ENCODE results near the gene MUS81. TPM values are rescaled to one million over a fixed set of nuclear protein-coding genes. Genes with fewer than 3 reads are reported as not detected.

Gene MUS81
- total RNA-seq, 2 experiments from 2014 or later: 82.0 to 82.9 TPM

DNA sequence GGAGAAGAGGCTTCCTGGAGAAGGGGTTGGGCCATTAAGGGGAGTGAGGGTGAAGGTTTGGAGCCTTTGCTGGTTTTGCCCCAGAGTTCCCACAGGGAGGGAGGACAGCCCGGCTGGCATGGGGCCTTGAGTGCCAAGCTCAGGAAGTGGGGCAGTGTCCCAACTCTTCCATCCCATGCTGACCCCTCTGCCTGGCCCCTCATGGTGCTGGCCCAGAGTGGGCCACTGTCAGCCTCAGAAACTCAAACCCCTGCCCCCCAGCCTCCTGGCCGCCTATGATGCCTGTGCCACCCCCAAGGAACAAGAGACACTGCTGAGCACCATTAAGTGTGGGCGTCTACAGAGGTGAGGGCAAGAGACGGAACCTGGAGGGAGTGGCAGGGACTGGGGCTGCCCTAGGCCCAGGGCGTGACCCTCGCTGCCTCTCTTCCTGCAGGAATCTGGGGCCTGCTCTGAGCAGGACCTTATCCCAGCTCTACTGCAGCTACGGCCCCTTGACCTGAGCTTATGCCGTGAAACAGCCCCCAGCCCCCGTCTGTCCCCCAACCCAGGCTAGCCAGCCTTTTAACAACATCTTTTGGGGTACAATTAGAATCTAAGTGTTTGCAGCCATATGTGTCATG, 5.4 kb downstream of the MUS81 start:
- ChIA-PET POLR2A (interaction anchor here (0.7 to 2.2 kb wide), 2 partner anchors 19 to 25 kb away, joined by 4 to 7 read pairs; partner anchors contain the start of gene CCDC85B), CTCF (interaction anchor here (1.4 to 3.2 kb wide), 3 partner anchors 19 to 86 kb away, joined by 4 to 11 read pairs (median 5); partner anchors contain the start of gene FIBP)

DNA sequence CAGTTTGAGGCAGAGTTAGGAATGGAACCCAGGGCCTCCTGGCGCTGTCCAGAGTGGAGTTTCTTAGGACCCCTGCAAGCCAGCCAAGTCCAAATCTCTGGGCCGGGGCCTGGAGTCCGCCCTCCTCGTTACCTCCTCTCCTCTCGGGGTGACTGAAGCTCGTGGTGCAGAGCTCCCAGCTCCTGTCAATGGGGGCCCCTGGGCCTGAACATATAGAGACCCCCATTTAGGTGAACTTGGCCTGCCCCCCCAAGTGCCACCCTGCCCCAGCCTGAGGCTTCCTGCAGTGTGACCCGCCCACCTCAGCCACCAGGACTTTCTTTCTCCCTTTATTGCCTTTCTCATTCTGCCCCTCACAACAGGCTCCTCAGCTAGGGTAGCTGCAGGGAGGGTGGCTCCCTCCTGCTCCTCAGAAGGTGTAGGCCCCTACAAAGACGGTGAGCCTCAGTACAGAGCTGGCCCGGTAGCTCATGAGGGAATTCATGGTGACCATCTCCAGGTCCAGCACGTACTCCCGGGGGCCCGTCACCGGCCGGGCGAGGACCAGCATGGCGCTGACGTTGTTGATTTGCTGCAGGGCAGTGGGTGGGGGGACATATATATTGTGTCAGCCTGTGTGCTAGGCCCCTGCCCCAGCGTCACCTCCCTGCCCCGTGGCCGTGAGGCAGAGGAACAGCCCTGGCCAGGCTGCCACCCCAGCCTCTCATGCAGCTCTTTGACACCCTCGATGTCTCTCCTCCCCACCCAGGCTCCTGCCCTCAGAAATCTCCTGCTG, 6.5 kb downstream of the MUS81 start:
- CTCF ChIA-PET: interaction anchor here (1.4 to 3.2 kb wide), 3 partner anchors 18 to 87 kb away, joined by 4 to 11 read pairs (median 5); partner anchors contain the start of gene FIBP
- POLR2A ChIA-PET: interaction anchor here (0.7 to 2.2 kb wide), 2 partner anchors 18 to 24 kb away, joined by 4 to 7 read pairs; partner anchors contain the start of gene CCDC85B

DNA sequence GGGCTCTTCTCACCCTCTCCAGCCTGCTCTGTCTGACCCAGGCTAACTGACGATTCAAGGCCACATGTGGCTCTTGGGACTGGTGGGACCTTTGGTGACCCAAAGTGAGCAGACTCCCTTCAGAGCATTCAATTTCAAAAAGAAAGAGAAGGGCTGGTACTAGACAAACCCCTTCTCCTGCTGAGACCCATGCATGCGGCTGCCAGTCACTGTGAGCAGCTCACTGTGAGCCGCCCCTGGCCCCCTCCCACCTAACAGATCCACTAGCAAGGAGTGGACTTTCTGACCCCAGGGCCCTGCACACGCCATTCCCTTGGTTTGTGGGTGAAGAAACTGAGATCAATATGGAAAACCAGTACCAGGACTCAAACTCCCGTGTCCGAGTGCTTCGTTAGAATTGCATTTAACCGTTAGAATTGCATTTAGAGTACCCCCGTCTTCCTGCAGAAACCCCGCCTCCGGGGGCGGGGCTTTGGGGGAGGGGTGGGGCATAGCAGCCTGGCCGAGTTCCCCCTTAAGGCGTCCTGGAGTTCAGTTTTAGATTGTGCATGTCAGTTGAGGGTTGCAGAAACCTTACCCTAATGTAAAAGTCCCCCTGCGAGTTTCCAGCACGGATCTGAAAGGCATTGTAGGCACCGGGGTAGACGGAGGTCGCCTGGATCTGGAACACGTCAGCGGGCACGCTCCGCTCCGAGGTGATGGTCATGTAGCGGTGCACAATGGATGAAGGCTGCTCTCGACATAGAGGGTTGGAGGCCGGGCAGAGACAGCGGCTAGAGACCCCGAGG, 7.2 kb downstream of the MUS81 start:
- POLR2A ChIA-PET: interaction anchor here (0.6 to 2.9 kb wide), 3 partner anchors 7 to 301 kb away, joined by 5 to 18 read pairs (median 7); partner anchors contain the start of gene MUS81
- CTCF ChIA-PET: interaction anchor here (1.4 to 5.2 kb wide), 4 partner anchors 17 to 88 kb away, joined by 4 to 39 read pairs (median 6); partner anchors contain the start of genes CCDC85B and FIBP

DNA sequence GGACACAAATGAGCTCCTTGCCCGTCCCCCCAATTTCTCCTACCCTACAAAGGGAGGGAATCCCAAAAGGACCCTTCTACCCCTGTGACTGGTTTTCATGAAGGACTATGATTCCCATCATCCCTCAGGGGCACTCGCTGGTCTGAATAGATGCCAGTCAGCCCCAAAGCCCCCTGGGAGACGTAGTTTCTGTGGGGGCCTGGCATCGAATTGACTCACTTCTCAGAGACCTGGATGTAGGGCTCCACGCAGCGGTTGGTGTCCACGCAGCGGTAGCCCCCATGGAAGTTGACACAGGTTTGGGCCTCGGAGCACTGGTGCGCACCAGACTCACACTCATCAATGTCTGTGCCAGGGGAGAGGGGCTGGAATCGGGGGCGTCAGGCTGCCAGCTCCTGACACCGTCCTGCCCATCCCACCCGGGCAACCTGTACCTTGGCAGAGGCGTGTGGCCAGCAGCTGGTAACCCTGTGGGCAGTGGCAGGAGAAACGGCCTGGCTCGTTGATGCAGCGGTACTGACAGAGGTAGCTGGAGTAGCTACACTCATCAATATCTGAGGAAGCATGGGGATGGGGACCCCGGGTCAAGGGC, 7.9 kb downstream of the MUS81 start:
- CTCF ChIA-PET: interaction anchor here (1.6 to 5.2 kb wide), 2 partner anchors 17 to 22 kb away, joined by 6 to 39 read pairs; partner anchors contain the start of gene CCDC85B

DNA sequence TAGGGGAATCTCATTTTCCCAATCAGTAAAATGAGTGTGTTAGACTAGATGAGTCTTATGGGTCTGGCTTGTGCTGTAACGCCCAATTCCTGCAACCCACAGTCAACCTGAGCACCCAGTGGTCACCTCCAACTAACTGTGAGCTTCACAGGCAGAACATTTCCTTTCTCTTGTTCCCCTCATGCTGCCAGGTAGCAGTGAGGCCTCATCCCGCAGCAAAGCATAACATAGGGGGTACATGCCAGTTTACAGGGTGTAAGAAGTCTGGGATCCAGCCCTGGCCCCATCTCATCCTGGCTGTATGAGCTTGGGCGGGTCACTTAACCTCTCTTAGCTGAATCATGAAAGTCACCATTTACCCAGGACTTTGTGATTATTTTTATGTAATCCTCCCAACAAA, 8.7 kb downstream of the MUS81 start:
- ChIA-PET POLR2A (interaction anchor here (0.8 to 4.0 kb wide), 3 partner anchors 9 to 16 kb away, joined by 3 to 25 read pairs (median 18); partner anchors contain the start of gene MUS81), CTCF (interaction anchor here (0.6 to 5.2 kb wide), 4 partner anchors 8 to 21 kb away, joined by 3 to 44 read pairs (median 22); partner anchors contain the start of genes CCDC85B, FIBP and MUS81)

More for the DNA sequence above, 7.9 kb downstream of the MUS81 start:
- POLR2A ChIA-PET: interaction anchor here (2.9 to 4.0 kb wide), 2 partner anchors 8 to 17 kb away, joined by 18 to 25 read pairs; partner anchors contain the start of gene MUS81

DNA sequence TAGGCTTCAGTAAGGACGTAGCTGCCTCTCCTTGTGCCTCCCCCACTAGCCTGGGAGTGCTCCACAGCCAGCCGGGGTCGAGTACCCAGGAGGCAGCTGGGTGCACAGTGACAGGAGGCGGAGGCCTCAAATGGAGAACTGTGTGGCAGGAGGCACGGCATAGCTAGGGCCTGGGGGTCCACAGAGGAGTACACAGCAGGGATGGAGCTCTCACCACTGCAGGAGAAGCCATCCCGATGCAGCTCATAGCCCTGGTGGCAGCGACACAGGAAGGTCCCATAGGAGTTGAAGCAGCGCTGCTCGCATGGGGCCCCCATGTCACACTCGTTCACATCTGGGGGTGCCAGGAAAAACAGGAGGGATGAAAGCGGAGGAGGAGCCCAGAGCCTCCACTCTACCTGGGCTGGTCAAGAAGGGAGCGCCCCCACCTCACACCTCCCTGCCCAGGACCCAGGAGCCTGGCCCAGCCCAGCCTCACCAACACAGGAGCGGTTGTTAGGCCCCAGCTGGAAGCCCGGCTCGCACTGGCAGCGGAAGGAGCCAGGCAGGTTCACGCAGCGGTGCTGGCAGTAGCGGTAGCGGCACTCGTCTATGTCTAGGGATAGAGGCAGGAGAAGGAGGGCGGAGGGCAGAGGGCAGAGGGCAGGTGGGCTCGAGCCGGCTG, 9.5 kb downstream of the MUS81 start:
- ChIA-PET CTCF (interaction anchor here (0.6 to 5.2 kb wide), 4 partner anchors 9 to 21 kb away, joined by 3 to 44 read pairs (median 23); partner anchors contain the start of genes CCDC85B, FIBP and MUS81), POLR2A (interaction anchor here (0.8 to 4.0 kb wide), 3 partner anchors 10 to 15 kb away, joined by 3 to 25 read pairs (median 18); partner anchors contain the start of gene MUS81)

DNA sequence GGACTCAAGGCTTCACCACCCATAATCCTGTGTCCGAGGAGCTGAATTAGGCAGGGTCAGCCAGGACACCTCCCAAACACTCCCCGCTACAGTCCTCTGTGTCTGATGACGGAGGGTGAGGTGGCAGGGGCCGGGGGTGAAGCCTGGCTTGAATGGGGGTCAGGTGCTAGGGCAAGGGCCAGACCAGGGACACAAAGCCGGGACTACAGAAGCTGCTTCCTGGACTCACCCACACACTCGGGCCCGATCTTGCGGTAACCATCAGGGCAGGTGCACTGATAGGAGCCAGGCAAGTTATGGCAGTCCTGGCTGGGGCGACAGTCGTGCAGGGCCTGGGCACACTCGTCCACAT, 10.1 kb downstream of the MUS81 start:
- POLR2A ChIA-PET: interaction anchor here (1.2 to 4.0 kb wide), 3 partner anchors 8 to 15 kb away, joined by 3 to 25 read pairs (median 18); partner anchors contain the start of gene MUS81
- CTCF ChIA-PET: interaction anchor here (2.0 to 5.2 kb wide), 3 partner anchors 10 to 20 kb away, joined by 7 to 44 read pairs (median 39); partner anchors contain the start of genes CCDC85B and MUS81

DNA sequence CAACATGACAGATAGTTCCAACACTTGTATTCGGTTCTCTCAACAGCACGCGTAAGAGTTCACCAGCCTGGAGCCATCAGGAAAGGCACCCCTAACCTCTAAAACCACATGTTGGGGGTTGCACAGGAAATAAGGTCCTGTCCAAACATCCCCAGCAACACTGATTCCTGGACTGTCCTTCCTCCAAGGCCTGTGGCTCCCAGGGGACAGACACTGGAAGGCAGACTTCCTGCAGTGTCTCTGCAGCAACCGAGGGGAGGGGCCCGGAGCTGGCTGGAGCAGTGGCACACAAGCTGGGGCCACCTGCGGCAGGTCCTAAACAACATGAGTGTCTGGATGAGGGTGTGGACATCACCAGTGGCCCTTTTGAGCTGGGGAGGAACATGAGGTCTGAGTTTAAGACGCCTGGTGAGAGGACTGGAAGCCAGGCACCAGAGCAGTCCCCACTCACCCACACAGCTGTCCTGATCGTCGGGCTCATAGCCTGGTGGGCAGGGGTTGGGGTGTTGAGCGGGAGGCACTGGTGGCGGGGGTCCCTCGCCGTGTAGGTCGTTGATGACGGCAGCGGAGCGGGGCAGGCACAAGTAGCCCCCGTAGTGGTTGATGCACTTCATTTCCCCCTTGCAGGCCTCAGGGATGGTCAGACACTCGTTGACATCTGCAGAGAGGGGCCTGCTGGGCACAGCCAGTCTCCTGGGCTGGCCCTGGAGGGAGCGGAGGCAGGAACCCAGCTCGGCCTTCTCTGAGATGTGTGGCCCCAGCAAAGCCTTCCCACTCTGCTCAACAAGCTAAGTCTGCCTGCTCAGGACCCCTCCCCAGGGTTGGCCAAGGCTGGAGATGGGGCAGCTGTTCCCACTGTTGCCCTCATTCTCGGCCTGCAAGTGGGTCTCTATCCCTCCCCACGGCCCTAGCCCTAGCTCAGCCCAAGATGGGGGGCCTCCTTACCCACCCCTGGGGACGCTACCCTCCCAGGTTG, 10.8 kb downstream of the MUS81 start:
- ChIA-PET POLR2A (interaction anchor here (0.8 to 4.0 kb wide), 6 partner anchors 9 to 20 kb away, joined by 3 to 25 read pairs (median 10); partner anchors contain the start of genes CCDC85B, CFL1 and MUS81), CTCF (interaction anchor here (1.0 to 5.2 kb wide), 6 partner anchors 10 to 159 kb away, joined by 3 to 44 read pairs (median 6); partner anchors contain the start of genes CCDC85B, KAT5 and MUS81)

DNA sequence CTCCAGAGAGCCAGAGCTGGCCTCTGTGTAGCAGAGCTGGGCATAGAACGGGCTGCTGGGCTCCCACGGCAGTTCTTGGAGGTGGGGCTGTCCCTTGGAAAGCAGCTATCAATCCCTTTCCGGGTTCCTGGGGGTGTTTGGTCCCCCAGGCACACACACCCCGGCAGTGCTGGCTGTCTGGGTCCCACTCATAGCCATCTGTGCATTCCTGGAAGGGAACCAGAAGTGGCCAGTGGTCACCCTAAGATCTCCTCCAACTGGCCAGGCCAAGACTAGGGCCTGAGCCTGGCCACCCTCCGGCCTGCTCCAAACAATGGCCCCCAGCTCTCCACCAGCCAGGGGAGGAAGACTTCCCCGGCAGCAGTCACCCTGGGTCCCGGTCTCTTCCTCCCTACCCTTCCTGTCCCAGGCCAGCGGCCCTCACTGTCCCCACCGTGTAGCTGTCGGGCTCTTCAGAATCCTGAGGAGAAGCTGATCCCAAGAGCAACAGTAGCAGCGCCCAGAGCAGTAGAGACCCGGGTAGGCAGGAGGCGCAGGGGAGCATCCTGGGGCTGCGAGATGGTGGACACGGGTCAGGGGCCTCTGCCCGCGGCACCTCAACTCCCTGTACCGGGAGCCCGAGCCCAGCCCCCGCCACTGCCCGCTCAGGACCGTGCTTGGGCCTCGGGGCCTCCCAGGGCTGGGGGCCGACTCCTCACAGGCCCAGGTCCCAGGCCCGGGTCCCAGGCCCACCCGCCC, 11.7 kb downstream of the MUS81 start:
- ChIA-PET POLR2A (interaction anchor here (0.8 to 4.0 kb wide), 4 partner anchors 11 to 19 kb away, joined by 3 to 25 read pairs (median 11); partner anchors contain the start of genes CCDC85B, CFL1 and MUS81), CTCF (interaction anchor here (1.0 to 5.2 kb wide), 6 partner anchors 11 to 160 kb away, joined by 3 to 44 read pairs (median 6); partner anchors contain the start of genes CCDC85B, KAT5 and MUS81)

DNA sequence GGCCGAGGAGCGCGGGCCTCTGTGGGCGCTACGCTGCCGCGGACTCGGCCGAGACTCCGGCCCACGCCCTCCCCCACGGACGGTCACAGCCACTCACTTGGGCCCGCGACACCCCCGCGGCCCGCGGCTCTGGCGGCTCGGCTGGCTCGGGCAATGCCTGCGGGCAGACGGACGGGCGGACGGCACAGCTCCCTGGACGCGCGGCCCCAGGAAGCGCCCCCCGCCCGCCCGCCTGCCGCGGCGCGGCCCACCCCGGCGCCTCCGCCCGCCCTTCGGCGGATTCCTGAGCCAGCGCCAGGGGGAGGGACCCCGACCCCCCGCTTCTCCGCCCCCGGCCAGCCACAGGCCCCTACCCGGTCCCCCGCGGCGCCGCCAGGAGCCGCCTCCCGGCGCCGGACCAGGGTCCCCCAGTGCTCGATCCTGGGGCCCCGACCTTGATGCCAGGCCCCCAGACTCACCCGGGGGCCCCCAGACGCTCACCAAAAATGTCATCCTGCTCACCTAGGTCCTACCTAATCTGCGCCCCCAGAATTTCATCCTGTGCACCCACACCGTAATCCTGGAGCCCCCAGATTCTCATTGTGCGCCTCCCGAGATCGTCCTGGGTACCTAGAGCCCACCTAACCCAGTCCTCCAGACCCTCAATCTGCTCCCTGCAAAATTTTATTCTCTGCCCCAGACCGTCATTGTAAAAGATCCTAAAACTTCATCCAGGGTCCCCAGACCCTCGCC, 12.5 kb downstream of the MUS81 start, which contains the start of gene EFEMP2:
Gene EFEMP2 (minus strand): TSS at position 215 of the 732 bp plus-strand sequence. CDS start 446 bp downstream, outside the sequence.
- ChIA-PET POLR2A (interaction anchor here (1.1 to 2.0 kb wide), 4 partner anchors 14 to 29 kb away, joined by 3 to 19 read pairs (median 10); partner anchors contain the start of genes CCDC85B, CFL1 and MUS81), CTCF (interaction anchor here (2.6 to 9.7 kb wide), 4 partner anchors 12 to 15 kb away, joined by 27 to 98 read pairs (median 42); partner anchors contain the start of genes CCDC85B, FIBP and MUS81)

DNA sequence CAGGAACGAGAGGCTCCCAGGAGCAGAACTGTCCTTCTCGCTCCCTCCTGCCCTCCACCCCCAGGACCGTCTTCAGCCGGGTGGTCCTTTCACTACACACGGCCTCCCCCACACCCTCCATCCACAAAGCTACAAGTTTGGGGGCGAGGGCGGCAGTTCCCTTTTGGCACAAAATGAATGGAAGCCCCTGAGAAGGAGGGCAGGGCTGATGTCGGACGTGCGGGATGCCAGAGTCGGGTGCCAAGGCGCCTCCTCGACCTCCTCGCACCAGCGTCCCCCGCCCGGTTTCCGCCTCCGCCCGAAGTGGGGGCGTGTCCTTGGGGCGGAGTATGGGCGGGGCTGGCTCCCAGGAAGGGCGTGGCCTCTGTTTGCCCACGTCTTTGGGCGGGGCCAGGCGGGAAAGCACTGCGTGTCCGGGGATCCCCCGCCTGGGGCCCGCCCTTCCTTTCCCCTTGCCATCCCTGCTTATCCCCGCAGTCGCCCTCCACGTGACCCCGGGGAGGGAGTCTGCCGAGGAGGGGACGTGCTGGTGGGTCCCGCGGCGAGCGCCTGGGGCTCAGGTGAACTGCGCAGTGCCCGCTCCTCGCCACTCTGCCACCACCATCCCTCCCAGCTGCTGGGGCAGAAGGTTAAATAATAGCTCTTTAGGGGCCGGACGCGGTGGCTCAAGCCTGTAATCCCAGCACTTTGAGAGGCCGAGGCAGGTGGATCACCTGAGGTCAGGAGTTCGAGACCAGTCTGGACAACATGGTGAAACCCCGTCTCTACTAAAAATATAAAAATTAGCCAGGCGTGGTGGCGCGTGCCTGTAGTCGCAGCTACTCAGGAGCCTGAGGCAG, 13.3 kb downstream of the MUS81 start:
- ChIA-PET CTCF (interaction anchor here (0.6 to 9.7 kb wide), 3 partner anchors 13 to 141 kb away, joined by 3 to 98 read pairs (median 27); partner anchors contain the start of genes CCDC85B, FIBP and MUS81), POLR2A (interaction anchor here (1.1 to 1.9 kb wide), 4 partner anchors 15 to 28 kb away, joined by 3 to 15 read pairs (median 4); partner anchors contain the start of genes CCDC85B and CFL1)

DNA sequence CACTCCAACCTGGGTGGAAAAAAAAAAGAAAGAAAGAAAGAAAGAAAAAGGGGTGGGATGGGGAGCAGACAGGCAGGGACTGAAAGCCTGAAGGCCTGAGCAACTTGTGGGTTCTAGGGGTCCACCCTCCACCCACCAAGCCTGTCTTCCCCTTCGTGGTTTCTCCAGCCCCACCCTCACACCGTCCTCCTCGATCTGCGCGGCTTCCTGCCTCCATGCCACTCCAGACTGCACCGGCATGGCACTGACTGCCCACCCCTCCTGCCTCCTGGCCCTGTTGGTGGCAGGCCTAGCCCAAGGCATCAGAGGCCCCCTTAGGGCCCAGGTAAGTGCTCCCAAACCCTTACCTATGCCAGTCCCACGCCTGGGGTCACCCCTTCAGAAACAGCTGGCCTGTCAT, 19.4 kb downstream of the MUS81 start, which contains the start of gene CTSW:
Gene CTSW (plus strand): TSS at position 221 of the 400 bp plus-strand sequence. CDS start 18 bp downstream, at position 239.
- POLR2A ChIA-PET: interaction anchor here (0.7 to 1.3 kb wide), 2 partner anchors 8 to 239 kb away, joined by 4 read pairs; partner anchors contain the start of gene FIBP
- CTCF ChIA-PET: interaction anchor here (1.2 to 9.7 kb wide), 3 partner anchors 8 to 109 kb away, joined by 3 to 98 read pairs (median 4); partner anchors contain the start of genes CCDC85B and FIBP

DNA sequence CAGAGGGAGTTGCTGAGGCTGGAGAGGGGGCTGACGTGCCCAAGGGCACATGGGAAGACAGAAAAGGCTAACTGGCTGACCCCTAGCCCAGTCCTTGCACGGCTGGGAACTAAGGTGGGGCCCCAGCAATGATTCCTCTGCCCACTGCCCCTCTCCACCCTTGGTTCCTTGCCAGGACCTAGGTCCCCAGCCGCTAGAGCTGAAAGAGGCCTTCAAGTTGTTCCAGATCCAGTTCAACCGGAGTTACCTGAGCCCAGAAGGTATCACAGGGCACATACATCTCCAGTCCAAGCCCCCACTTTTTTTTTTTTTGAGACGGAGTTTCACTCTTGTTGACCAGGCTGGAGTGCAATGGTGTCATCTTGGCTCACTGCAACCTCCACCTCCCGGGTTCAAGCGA, 19.8 kb downstream of the MUS81 start:
- POLR2A ChIA-PET: interaction anchor here (0.7 kb wide), 2 partner anchors 240 to 265 kb away, joined by 4 read pairs; partner anchors contain the start of gene PCNX3
- CTCF ChIA-PET: interaction anchor here (1.2 to 9.7 kb wide), 2 partner anchors 8 to 20 kb away, joined by 3 to 98 read pairs; partner anchors contain the start of genes CCDC85B and FIBP

Data from activated CD8-positive, alpha-beta memory T cell treated with anti-CD3 and anti-CD28 coated beads for 36 hours (primary cell).